IPS-18a (cell line): ENCODE data around the gene PRAMEF12.
"Not testable (repeated sequence)": the region's sequence is repeated elsewhere in the genome, so short reads cannot be mapped to it uniquely, and the experiment has no call there.

Experiments used
- H3K27ac ChIP-seq: one replicate; pipeline ENCODE4 v1.5.1; 2013; ENCODE audit warnings: low read length
- H3K27me3 ChIP-seq: one replicate; pipeline ENCODE4 v1.6.1; 2013; ENCODE audit warnings: mild to moderate bottlenecking, low read length; ENCODE audit not compliant: control insufficient read depth, insufficient read depth
- H3K36me3 ChIP-seq: one replicate; pipeline ENCODE4 v1.6.1; 2013; ENCODE audit warnings: low read depth, low read length; ENCODE audit not compliant: control insufficient read depth
- H3K4me1 ChIP-seq: one replicate; pipeline ENCODE4 v1.6.1; 2013; ENCODE audit warnings: low read depth, low read length; ENCODE audit not compliant: control insufficient read depth
- H3K4me3 ChIP-seq: one replicate; pipeline ENCODE4 v1.5.1; 2013; ENCODE audit warnings: low read length
- H3K9ac ChIP-seq: one replicate; pipeline ENCODE4 v1.6.1; 2013; ENCODE audit warnings: mild to moderate bottlenecking, low read length, moderate library complexity
- H3K9me3 ChIP-seq: one replicate; pipeline ENCODE4 v1.6.1; 2013; ENCODE audit warnings: low read depth, low read length; ENCODE audit not compliant: control insufficient read depth

PRAMEF12 gene

GRCh38 chr1:12772520-12772919, 1.0 kb upstream of the PRAMEF12 start:
- Histone ChIP-seq H3K36me3 (no peaks in the 10 kb centered on the region), H3K27ac (no peak overlapping the region), H3K9me3 (no peaks in the 10 kb centered on the region), H3K27me3 (no peaks in the 10 kb centered on the region), H3K4me1 (no peaks in the 10 kb centered on the region), H3K9ac (no peak overlapping the region), H3K4me3 (no peak overlapping the region)

DNA sequence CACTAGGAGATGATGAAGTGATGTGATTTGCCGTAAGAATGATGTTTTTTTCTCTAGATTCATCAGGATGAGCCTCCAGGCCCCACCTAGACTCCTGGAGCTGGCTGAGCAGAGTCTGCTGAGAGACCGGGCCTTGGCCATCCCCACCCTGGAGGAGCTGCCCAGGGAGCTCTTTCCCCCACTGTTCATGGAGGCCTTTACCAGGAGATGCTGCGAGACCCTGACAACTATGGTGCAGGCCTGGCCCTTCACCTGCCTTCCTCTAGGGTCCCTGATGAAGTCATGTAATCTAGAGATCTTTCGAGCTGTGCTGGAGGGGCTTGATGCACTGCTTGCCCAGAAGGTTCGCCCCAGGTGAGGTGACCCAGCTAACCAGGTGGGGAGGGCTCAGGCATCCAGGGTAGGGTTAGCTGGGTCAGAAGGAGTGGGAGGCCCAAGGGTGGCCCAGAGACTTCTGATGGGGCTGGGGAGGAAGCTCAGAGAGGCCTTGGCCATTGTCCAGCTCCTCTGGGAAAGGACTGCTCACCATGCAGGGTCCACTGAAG, 1.3 kb downstream of the PRAMEF12 start:
- Histone ChIP-seq H3K27me3 (no peaks in the 10 kb centered on the region), H3K9ac (no peak overlapping the region), H3K36me3 (no peaks in the 10 kb centered on the region), H3K9me3 (no peaks in the 10 kb centered on the region), H3K27ac (no peak overlapping the region), H3K4me3 (no peak overlapping the region), H3K4me1 (no peaks in the 10 kb centered on the region)

GRCh38 chr1:12775443-12775842, 1.9 kb downstream of the PRAMEF12 start:
- H3K36me3 ChIP-seq: no peaks in the 10 kb centered on the region
- H3K9me3 ChIP-seq: no peaks in the 10 kb centered on the region
- no peak overlapping the region for H3K27ac ChIP-seq
- no peaks in the 10 kb centered on the region for H3K4me1 ChIP-seq
- no peaks in the 10 kb centered on the region for H3K27me3 ChIP-seq
- H3K9ac ChIP-seq: no peak overlapping the region
- no peak overlapping the region for H3K4me3 ChIP-seq

DNA sequence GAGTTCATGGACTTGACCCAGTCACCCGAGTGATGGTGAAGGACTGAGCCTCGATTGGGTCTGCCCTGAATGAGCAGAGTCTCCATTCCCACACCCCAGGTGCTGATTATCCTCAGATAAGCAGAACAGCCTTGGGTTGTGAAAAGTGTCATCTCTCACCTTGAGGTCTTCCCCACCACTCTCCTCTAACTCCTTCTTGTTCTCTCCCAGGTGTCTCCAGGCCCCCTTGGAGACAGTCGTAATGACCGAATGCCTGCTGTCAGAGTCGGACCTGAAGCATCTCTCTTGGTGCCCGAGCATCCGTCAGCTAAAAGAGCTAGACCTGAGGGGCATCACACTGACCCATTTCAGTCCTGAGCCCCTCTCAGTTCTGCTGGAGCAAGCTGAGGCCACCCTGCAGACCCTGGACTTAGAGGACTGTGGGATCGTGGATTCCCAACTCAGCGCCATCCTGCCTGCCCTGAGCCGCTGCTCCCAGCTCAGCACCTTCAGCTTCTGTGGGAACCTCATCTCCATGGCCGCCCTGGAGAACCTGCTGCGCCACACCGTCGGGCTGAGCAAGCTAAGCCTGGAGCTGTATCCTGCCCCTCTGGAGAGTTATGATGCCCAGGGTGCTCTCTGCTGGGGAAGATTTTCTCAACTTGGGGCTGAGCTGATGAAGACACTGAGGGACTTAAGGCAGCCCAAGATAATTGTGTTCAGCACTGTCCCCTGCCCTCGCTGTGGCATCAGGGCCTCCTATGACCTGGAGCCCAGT, 3.4 kb downstream of the PRAMEF12 start:
- Histone ChIP-seq H3K4me3 (no peak overlapping the region), H3K27me3 (no peaks in the 10 kb centered on the region), H3K36me3 (no peaks in the 10 kb centered on the region), H3K9me3 (no peaks in the 10 kb centered on the region), H3K4me1 (peaks cover 3% of the 10 kb centered on the region), H3K9ac (no peak overlapping the region), H3K27ac (no peak overlapping the region)

GRCh38 chr1:12778061-12778460, 4.5 kb downstream of the PRAMEF12 start:
- Histone ChIP-seq H3K27ac (no peak overlapping the region), H3K4me1 (peaks cover 6% of the 10 kb centered on the region), H3K9me3 (no peaks in the 10 kb centered on the region), H3K9ac (no peak overlapping the region), H3K4me3 (no peak overlapping the region), H3K27me3 (no peaks in the 10 kb centered on the region), H3K36me3 (no peaks in the 10 kb centered on the region)

DNA sequence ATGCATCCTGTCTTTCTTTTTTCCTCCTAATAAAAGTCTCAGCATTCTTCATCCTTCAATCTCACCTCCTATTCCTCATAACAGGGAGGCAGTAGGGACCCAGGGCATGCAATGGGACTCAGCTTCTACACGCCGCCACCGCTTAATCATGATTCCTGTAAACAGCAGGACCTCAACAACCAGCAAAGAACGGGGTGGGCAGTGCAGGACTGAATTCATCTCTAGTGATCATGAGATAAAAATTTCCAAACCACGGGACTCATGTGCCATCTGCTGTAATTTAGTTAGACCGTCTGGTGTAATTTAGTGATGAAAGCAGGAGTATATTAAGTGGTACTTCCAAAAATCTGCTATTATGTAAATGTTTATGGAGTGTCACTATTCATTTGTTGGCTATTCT, 5.4 kb downstream of the PRAMEF12 start:
- H3K9me3 ChIP-seq: no peaks in the 10 kb centered on the region
- H3K9ac ChIP-seq: no peak overlapping the region
- H3K27me3 ChIP-seq: no peaks in the 10 kb centered on the region
- H3K4me1 ChIP-seq: peaks cover 6% of the 10 kb centered on the region
- no peaks in the 10 kb centered on the region for H3K36me3 ChIP-seq
- no peak overlapping the region for H3K27ac ChIP-seq
- no peak overlapping the region for H3K4me3 ChIP-seq

GRCh38 chr1:12781488-12781887, 8.0 kb downstream of the PRAMEF12 start:
- not testable (repeated sequence) for H3K27ac ChIP-seq, H3K9ac ChIP-seq, H3K4me1 ChIP-seq, H3K4me3 ChIP-seq, H3K27me3 ChIP-seq, H3K9me3 ChIP-seq, H3K36me3 ChIP-seq

DNA sequence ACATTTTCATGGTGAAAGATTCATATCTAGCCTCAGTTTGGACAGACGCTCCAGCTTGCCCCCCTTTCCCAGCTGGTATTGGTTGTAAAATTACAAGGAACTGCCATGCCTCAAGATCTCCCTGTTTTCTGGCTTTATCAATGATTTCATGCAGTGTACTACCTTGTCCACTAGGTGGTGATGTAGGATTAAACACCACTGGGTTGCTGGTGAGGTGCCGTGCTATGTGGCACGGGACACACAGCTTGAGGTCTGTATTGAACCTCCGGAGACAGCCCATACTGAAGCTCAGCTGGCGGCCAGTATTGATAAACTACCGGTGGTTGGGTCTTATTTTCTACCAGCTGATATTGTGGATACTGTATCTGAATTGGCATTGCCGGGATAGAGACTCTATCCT, 10.2 kb downstream of the PRAMEF12 start:
- H3K27ac ChIP-seq, H3K9ac ChIP-seq, H3K4me3 ChIP-seq, H3K36me3 ChIP-seq, H3K9me3 ChIP-seq, H3K27me3 ChIP-seq, H3K4me1 ChIP-seq: not testable (repeated sequence)

- not testable (repeated sequence) for H3K4me3 ChIP-seq, H3K27ac ChIP-seq
Observed at GRCh38 chr1:12784729-12785128, 11.2 kb downstream of the PRAMEF12 start.

DNA sequence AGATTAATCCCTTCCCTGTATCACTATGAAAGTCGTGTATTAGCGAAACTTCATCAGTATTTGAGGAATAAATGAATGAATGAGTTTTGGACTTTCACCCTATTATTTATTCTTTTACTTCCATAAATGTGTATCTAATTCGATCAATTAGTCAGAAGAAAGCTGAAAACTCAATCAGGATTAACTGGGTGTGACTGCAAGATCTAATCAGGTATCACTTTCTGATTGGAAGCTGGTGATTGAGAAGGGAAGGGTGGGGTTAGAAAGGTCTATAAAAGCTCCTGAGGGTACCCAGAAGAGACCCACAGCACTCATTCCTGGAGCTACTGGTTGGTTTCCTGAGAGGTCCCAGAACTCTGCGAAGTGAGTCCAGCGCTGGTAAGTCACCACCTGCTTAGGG, 17.6 kb downstream of the PRAMEF12 start, which contains the start of gene PRAMEF1:
PRAMEF1 (plus strand) TSS at position 301 of the 400 bp plus-strand sequence. CDS start 1,831 bp downstream, outside the sequence.
- not testable (repeated sequence) for H3K36me3 ChIP-seq, H3K4me1 ChIP-seq, H3K4me3 ChIP-seq, H3K9ac ChIP-seq, H3K9me3 ChIP-seq, H3K27ac ChIP-seq, H3K27me3 ChIP-seq

More at GRCh38 chr1:12784729-12785128, 11.2 kb downstream of the PRAMEF12 start:
- not testable (repeated sequence) for H3K27me3 ChIP-seq, H3K4me1 ChIP-seq, H3K9ac ChIP-seq, H3K36me3 ChIP-seq, H3K9me3 ChIP-seq

- no peaks in the 10 kb centered on the region for H3K36me3 ChIP-seq
- H3K4me3 ChIP-seq: no peak overlapping the region
- no peak overlapping the region for H3K27ac ChIP-seq
- H3K27me3 ChIP-seq: no peaks in the 10 kb centered on the region
- H3K4me1 ChIP-seq: no peaks in the 10 kb centered on the region
- peaks cover 29% of the 10 kb centered on the region for H3K9me3 ChIP-seq
- no peak overlapping the region for H3K9ac ChIP-seq
Observed at GRCh38 chr1:12798911-12799310, 25.4 kb downstream of the PRAMEF12 start.

DNA sequence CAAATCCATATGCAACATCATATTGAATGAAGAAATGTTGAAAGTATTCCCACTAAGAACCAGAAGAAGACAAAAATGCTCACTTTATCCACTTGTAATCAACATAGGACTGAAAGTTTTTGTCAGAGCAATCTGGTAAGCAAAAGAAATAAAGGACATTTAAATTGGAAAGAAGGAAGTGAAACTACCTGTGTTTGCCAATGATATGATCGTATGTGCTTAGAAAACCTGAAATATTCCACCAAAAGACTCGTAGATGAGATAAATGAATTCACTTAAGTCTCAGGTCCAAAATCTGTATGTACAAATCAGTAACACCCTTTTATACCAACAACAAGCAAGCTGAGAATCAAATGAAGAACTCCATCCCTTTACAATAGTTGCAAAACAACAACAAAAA, 26.2 kb downstream of the PRAMEF12 start:
- Histone ChIP-seq H3K27ac (no peak overlapping the region), H3K4me3 (no peak overlapping the region), H3K9me3 (peaks cover 29% of the 10 kb centered on the region), H3K36me3 (no peaks in the 10 kb centered on the region), H3K9ac (no peak overlapping the region), H3K27me3 (no peaks in the 10 kb centered on the region), H3K4me1 (no peaks in the 10 kb centered on the region)
